Measurements from ENCODE around the gene GALT. TPM values are rescaled to one million over a fixed set of nuclear protein-coding genes. Genes with fewer than 3 reads are reported as not detected.

GALT gene
- total and polyA plus RNA-seq, 2 of the 13 experiments (the other 11 are each of a cell fraction or from before 2014, with no cell fraction given) = 40.4 to 46.3 TPM

DNA sequence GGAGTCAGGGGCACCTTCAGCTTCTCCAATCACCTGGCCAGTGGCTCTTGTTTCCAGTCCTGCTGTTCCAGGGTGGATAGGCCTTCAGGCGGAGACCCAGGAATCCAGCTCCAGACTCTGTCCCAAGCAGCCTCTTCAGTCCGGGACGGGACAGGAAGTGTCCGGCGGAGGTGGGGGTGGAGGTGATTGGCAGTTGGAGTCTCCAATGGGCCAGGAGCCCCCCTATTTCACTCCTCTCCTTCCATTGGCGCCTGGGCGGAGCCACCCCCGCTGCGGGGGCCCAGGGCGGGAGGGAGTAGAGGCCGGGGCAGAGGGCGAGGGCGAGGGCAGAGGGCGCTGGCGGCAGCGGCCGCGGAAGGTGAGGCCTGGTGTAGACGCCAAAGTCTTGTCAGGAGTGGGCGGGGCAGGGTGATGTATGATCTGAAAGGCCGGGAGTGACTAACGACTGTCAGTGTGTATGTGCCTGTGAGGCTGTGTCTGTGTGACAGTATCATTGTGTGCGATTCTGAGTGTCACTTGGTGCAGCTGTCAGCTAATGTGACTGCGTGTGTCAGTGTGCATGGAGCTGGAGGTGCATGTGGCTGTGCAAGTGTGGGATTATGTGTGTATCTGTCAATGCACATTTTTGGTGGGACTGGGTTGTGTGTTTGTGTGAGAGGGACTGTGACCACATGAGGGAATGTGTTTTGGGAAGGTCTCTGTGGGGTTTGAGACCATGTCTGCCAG, 5.6 kb downstream of the GALT start, which contains the start of gene IL11RA (continued):
- no peak for TF ChIP-seq DPF2 (CRISPR knock-in tag; IDR thresholded peaks at IDR 0.05; ENCODE audit: borderline replicate concordance, low read depth)
- no peak for TF ChIP-seq TBL1XR1 (IDR thresholded peaks at IDR 0.05; ENCODE audit: borderline replicate concordance, low read length, partially characterized antibody)
- 0 out of 2 replicates have a peak, but pooled peaks have one; percentile 50 for TF ChIP-seq CHCHD3 (CRISPR knock-in tag; IDR thresholded peaks at IDR 0.05)
- no peak for TF ChIP-seq SMAD9 (CRISPR knock-in tag; IDR thresholded peaks at IDR 0.05)
- peak; percentile 85 for TF ChIP-seq ZFX (CRISPR knock-in tag; IDR thresholded peaks at IDR 0.05; ENCODE audit: low read depth)
- no peak; the same call in 1 of the 2 replicates for TF ChIP-seq NFKB2 (CRISPR knock-in tag; IDR thresholded peaks at IDR 0.05; ENCODE audit: borderline replicate concordance)
- no peak for TF ChIP-seq ZNF263 (CRISPR knock-in tag; IDR thresholded peaks at IDR 0.05)
- TF ChIP-seq EHMT2 (IDR thresholded peaks at IDR 0.05; ENCODE audit: borderline replicate concordance, low read depth, low read length) = no peak
- no peak for TF ChIP-seq ZNF383 (CRISPR knock-in tag; IDR thresholded peaks at IDR 0.05; ENCODE audit: borderline replicate concordance)
- no peak for TF ChIP-seq ZNF335 (CRISPR knock-in tag; IDR thresholded peaks at IDR 0.05)
- TF ChIP-seq JUN (CRISPR knock-in tag; IDR thresholded peaks at IDR 0.05) = no peak
- peak; percentile 85; the same call in 1 of the 2 replicates for TF ChIP-seq RXRA (CRISPR knock-in tag; IDR thresholded peaks at IDR 0.05)
- no peak for TF ChIP-seq SETDB1 (CRISPR knock-in tag; IDR thresholded peaks at IDR 0.05; ENCODE audit: borderline replicate concordance)
- TF ChIP-seq ZC3H4 (CRISPR knock-in tag; IDR thresholded peaks at IDR 0.05; ENCODE audit: borderline replicate concordance) = no peak
- no peak for TF ChIP-seq ZFP82 (CRISPR knock-in tag; IDR thresholded peaks at IDR 0.05; ENCODE audit: borderline replicate concordance)
- TF ChIP-seq SP4 (CRISPR knock-in tag; IDR thresholded peaks at IDR 0.05) = 0 out of 2 replicates have a peak, but pooled peaks have one; percentile 31
- TF ChIP-seq SMARCE1 (IDR thresholded peaks at IDR 0.05; ENCODE audit: borderline replicate concordance) = no peak
- TF ChIP-seq HNF4G (IDR thresholded peaks at IDR 0.05; ENCODE audit: borderline replicate concordance, low read depth, low read length) = peak; percentile 83
- peak; percentile 84; the same call in 1 of the 2 replicates for TF ChIP-seq HNF4G (CRISPR knock-in tag; IDR thresholded peaks at IDR 0.05; ENCODE audit: borderline replicate concordance, low read depth)
- 0 out of 2 replicates have a peak, but pooled peaks have one; percentile 24 for TF ChIP-seq MIER2 (CRISPR knock-in tag; IDR thresholded peaks at IDR 0.05)
- no peak for TF ChIP-seq TSC22D2 (CRISPR knock-in tag; IDR thresholded peaks at IDR 0.05; ENCODE audit: borderline replicate concordance)
- TF ChIP-seq, protein P1, sequence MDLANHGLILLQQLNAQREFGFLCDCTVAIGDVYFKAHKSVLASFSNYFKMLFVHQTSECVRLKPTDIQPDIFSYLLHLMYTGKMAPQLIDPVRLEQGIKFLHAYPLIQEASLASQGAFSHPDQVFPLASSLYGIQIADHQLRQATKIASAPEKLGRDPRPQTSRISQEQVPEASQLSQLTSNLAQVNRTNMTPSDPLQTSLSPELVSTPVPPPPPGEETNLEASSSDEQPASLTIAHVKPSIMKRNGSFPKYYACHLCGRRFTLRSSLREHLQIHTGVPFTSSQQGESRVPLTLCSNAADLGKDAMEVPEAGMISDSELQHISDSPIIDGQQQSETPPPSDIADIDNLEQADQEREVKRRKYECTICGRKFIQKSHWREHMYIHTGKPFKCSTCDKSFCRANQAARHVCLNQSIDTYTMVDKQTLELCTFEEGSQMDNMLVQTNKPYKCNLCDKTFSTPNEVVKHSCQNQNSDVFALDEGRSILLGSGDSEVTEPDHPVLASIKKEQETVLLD (CRISPR knock-in tag; IDR thresholded peaks at IDR 0.05; ENCODE audit: low read depth) = peak; percentile 61; the same call in 1 of the 2 replicates
- TF ChIP-seq, protein P2, sequence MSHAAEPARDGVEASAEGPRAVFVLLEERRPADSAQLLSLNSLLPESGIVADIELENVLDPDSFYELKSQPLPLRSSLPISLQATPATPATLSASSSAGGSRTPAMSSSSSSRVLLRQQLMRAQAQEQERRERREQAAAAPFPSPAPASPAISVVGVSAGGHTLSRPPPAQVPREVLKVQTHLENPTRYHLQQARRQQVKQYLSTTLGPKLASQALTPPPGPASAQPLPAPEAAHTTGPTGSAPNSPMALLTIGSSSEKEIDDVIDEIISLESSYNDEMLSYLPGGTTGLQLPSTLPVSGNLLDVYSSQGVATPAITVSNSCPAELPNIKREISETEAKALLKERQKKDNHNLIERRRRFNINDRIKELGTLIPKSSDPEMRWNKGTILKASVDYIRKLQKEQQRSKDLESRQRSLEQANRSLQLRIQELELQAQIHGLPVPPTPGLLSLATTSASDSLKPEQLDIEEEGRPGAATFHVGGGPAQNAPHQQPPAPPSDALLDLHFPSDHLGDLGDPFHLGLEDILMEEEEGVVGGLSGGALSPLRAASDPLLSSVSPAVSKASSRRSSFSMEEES (CRISPR knock-in tag; IDR thresholded peaks at IDR 0.05) = 0 out of 2 replicates have a peak, but pooled peaks have one; percentile 17
- TF ChIP-seq, protein P3, sequence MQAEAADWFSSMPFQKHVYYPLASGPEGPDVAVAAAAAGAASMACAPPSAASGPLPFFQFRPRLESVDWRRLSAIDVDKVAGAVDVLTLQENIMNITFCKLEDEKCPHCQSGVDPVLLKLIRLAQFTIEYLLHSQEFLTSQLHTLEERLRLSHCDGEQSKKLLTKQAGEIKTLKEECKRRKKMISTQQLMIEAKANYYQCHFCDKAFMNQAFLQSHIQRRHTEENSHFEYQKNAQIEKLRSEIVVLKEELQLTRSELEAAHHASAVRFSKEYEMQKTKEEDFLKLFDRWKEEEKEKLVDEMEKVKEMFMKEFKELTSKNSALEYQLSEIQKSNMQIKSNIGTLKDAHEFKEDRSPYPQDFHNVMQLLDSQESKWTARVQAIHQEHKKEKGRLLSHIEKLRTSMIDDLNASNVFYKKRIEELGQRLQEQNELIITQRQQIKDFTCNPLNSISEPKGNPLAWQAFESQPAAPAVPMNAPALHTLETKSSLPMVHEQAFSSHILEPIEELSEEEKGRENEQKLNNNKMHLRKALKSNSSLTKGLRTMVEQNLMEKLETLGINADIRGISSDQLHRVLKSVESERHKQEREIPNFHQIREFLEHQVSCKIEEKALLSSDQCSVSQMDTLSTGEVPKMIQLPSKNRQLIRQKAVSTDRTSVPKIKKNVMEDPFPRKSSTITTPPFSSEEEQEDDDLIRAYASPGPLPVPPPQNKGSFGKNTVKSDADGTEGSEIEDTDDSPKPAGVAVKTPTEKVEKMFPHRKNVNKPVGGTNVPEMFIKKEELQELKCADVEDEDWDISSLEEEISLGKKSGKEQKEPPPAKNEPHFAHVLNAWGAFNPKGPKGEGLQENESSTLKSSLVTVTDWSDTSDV (CRISPR knock-in tag; IDR thresholded peaks at IDR 0.05) = no peak
- peak; percentile 10 for TF ChIP-seq TEAD3 (CRISPR knock-in tag; optimal IDR thresholded peaks at IDR 0.05; ENCODE audit: borderline replicate concordance)

Measured in HepG2 (cell line).